Adrenal gland (tissue), 12 donors: ENCODE results near the gene PNPLA1. TPM values are rescaled to one million over a fixed set of nuclear protein-coding genes. Genes with fewer than 3 reads are reported as not detected.

ENCODE experiments used
- DNase-seq, 7 donors: peaks; one replicate each; pipeline ENCODE4 v3.0.0-alpha.2; 2019 to 2020
- H3K27ac ChIP-seq, 5 donors: fragments of 200-600 bp; sonication (generic) in 4 of 5; 1 replicate in 3 of 5; 2 replicates in 2 of 5; pipeline versions ENCODE4 v1.5.1 to v1.8.0; 2016 to 2020; ENCODE audit warnings: mild to moderate bottlenecking in 1 of 5
- H3K27me3 ChIP-seq: fragments of 200-600 bp; 2 replicates; pipeline ENCODE4 v1.8.0; 2021
- H3K36me3 ChIP-seq, 2 donors: fragments of 200-600 bp; replicated peaks in 1 of 2; 1 replicate in 1 of 2; 2 replicates in 1 of 2; pipeline versions ENCODE4 v1.5.1 to v1.8.0; 2018 to 2022
- H3K4me1 ChIP-seq, 2 donors: fragments of 200-600 bp; replicated peaks in 1 of 2; 1 replicate in 1 of 2; 2 replicates in 1 of 2; pipeline versions ENCODE4 v1.5.1 to v1.8.0; 2018 to 2021
- H3K4me3 ChIP-seq, 4 donors: fragments of 200-600 bp; sonication (generic) in 3 of 4; one replicate each; pipeline ENCODE4 v1.5.1; 2016 to 2018
- H3K9me3 ChIP-seq, 3 donors: fragments of 200-600 bp; sonication (generic) in 1 of 3; replicated peaks in 1 of 3; 1 replicate in 2 of 3; 2 replicates in 1 of 3; pipeline versions ENCODE4 v1.5.1 to v1.8.0; 2016 to 2021
- POLR2A ChIP-seq, 2 donors: fragments of 450-650 bp; IDR thresholded peaks; one replicate each; pipeline ENCODE4 v1.6.1; 2017; ENCODE audit warnings: antibody characterized with exemption in 2 of 2, mild to moderate bottlenecking in 2 of 2, moderate library complexity in 1 of 2
- WGBS, 4 donors: extraction: QIAGEN DNeasy Blood & Tissue Kit in 2 of 4; methylation state at CpG; one replicate each; pipeline versions ENCODE4 v1.1.5 to v1.1.7; 2013 to 2017; 5-methylcytosine and 5-hydroxymethylcytosine counted together
- intact Hi-C, 2 donors: fragments of 100-400 bp; cut with DNase I; formaldehyde crosslinking; loops; one replicate each; pipeline versions ENCODE4 v1.14.1 to v1.15.0; 2022 to 2023
- polyA plus RNA-seq, 3 donors: library from polyadenylated mRNA; stranded (reverse); fragments of 200-250 nt in 2 of 3; fragments of 350-450 nt in 1 of 3; fragmentation: Illumina TruSeq in 1 of 3; extraction: RNeasy Lipid Tissue Mini Kit (QIAGEN cat#74804) in 1 of 3; gene quantifications; one replicate each; pipeline ENCODE4 v1.2.3, GENCODE V29; 2013 to 2014
- total RNA-seq, 9 donors: library from RNA; depleted of rRNA in 4 of 9; stranded (reverse); fragments of >200 nt in 4 of 9; fragments of 120-200 nt in 1 of 9; fragmentation: NEBNext Ultra II Directional in 1 of 9; extraction: Animal tissue kit (Norgen Biotek cat#: 25700) in 1 of 9; gene quantifications; one replicate each; pipeline versions ENCODE4 v1.1.0 to v1.2.4, GENCODE V29; 2013 to 2023
- TF ChIP-seq, protein P1 (sequence below), 6 experiments: fragments of 450-650 bp in 4 of 6; fragments of 200-600 bp in 2 of 6; sonication (generic) in 1 of 6; IDR thresholded peaks; 1 replicate in 5 of 6; 2 replicates in 1 of 6; pipeline versions ENCODE4 v1.5.1 to v1.8.0; 2016 to 2021; ENCODE audit warnings: antibody characterized with exemption in 6 of 6, mild to moderate bottlenecking in 2 of 6, moderate library complexity in 1 of 6
- donor health status: healthy with polysubstance abuse.
- donor health status: Bipolar disorder and iron deficiency.
- donor health status: DM: yes; HTN: yes; CAD: no.
- donor health status: DM: no; HTN: no; CAD: no.
- donor health status: DM: no; HTN: no; CAD: no.
- donor health status: DM: yes; HTN: yes; CAD: no.

The PNPLA1 gene
- total and polyA plus RNA-seq, 12 donors = 0.11 to 1.6 (median 0.29) TPM; not detected in 6

DNA sequence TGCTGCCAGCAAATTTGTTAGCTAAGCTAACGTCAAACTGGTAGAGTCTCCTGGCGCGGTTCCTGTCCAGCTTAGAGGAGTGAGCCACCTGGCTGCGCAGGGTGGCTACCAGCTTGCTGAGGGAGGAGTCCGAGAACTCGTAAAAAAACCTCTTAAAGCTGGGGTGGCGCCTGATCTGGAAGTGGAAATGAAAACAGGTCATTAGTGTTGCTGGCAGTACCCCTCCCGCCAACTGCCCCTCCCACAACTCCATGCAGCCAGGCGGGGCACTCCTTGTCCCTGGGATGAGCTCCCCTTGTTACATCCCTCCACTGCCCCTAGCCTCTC lies 49.5 kb downstream of the PNPLA1 start:
- no peak for DNase-seq
- intact Hi-C loops = no loop called here
- 88 to 93% (median 90%) methylated on average over 8 to 9 of the region's 9 CpGs for WGBS, 4 donors
- H3K27ac ChIP-seq = no peak overlapping the region
- no peaks in the 10 kb centered on the region for H3K27me3 ChIP-seq
- no peaks in the 10 kb centered on the region for H3K4me1 ChIP-seq
- H3K4me3 ChIP-seq = no peak overlapping the region
- no peaks in the 10 kb centered on the region for H3K36me3 ChIP-seq
- H3K9me3 ChIP-seq = no peaks in the 10 kb centered on the region
- no peak for TF ChIP-seq POLR2A (IDR thresholded peaks at IDR 0.05)
- TF ChIP-seq, protein P1, sequence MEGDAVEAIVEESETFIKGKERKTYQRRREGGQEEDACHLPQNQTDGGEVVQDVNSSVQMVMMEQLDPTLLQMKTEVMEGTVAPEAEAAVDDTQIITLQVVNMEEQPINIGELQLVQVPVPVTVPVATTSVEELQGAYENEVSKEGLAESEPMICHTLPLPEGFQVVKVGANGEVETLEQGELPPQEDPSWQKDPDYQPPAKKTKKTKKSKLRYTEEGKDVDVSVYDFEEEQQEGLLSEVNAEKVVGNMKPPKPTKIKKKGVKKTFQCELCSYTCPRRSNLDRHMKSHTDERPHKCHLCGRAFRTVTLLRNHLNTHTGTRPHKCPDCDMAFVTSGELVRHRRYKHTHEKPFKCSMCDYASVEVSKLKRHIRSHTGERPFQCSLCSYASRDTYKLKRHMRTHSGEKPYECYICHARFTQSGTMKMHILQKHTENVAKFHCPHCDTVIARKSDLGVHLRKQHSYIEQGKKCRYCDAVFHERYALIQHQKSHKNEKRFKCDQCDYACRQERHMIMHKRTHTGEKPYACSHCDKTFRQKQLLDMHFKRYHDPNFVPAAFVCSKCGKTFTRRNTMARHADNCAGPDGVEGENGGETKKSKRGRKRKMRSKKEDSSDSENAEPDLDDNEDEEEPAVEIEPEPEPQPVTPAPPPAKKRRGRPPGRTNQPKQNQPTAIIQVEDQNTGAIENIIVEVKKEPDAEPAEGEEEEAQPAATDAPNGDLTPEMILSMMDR (IDR thresholded peaks at IDR 0.05) = no peak

DNA sequence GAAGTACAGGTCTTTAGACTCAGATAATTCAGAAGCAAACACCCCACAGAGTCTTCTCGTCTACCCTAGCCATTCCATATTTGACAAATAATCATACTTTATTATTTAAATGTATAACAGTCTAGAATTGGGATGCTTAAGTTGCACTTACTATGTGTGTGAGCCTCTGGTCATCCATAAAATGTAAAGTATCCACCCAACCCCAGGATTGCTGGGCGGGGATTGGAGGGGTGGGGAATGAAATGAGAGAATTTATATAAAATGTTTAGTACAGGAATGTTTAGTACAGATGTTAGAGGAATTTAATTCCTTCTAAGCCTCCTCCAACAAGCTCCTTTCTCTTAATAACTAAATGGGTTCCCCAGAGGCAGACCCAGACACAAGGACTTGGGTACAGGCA lies 50.0 kb downstream of the PNPLA1 start:
- intact Hi-C loops = no loop called here
- Histone ChIP-seq H3K36me3 (no peaks in the 10 kb centered on the region), H3K4me1 (no peaks in the 10 kb centered on the region), H3K4me3 (no peak overlapping the region), H3K27ac (no peak overlapping the region), H3K9me3 (no peaks in the 10 kb centered on the region), H3K27me3 (no peaks in the 10 kb centered on the region)
- no peak for DNase-seq
- TF ChIP-seq, protein P1 (IDR thresholded peaks at IDR 0.05) = no peak
- no peak for TF ChIP-seq POLR2A (IDR thresholded peaks at IDR 0.05)
- 90 to 96% (median 93%) methylated on average over 2 of the region's 2 CpGs for WGBS, 4 donors

GRCh38 chr6:36320475-36320874 lies 50.6 kb downstream of the PNPLA1 start:
- intact Hi-C loops = no loop called here

GRCh38 chr6:36322591-36322990 lies 52.7 kb downstream of the PNPLA1 start:
- H3K27ac ChIP-seq = no peak overlapping the region
- peaks cover 0 to 8% of the 10 kb centered on the region in 2 donors for H3K4me1 ChIP-seq
- H3K4me3 ChIP-seq = no peak overlapping the region
- no peak for DNase-seq
- H3K27me3 ChIP-seq = no peaks in the 10 kb centered on the region
- intact Hi-C loops = no loop called here
- H3K9me3 ChIP-seq = no peaks in the 10 kb centered on the region
- H3K36me3 ChIP-seq = no peaks in the 10 kb centered on the region
- TF ChIP-seq, protein P1 (IDR thresholded peaks at IDR 0.05) = no peak
- no peak for TF ChIP-seq POLR2A (IDR thresholded peaks at IDR 0.05)
- WGBS, 4 donors = 84 to 94% (median 89%) methylated on average over 3 of the region's 3 CpGs

More at GRCh38 chr6:36320475-36320874, 50.6 kb downstream of the PNPLA1 start:
- H3K9me3 ChIP-seq = no peaks in the 10 kb centered on the region
- no peak for DNase-seq
- H3K36me3 ChIP-seq = no peaks in the 10 kb centered on the region
- no peaks in the 10 kb centered on the region for H3K27me3 ChIP-seq
- no peak overlapping the region for H3K4me3 ChIP-seq
- no peaks in the 10 kb centered on the region for H3K4me1 ChIP-seq
- no peak overlapping the region for H3K27ac ChIP-seq
- TF ChIP-seq, protein P1 (IDR thresholded peaks at IDR 0.05) = no peak
- no peak for TF ChIP-seq POLR2A (IDR thresholded peaks at IDR 0.05)
- 83 to 93% (median 92%) methylated on average over 10 to 11 of the region's 11 CpGs for WGBS, 4 donors
